CD4-positive, alpha-beta T cell treated with Interleukin-21 for 1 hour (primary cell): ENCODE results near the gene ANKRD40.

Source experiments
- DNase-seq: peaks from one replicate; pipeline ENCODE4 v3.0.0-alpha.2; 2020

Gene ANKRD40

GRCh38 chr17:50668025-50668837 is 39.5 kb downstream of the ANKRD40 start:
- DNase-seq = no peak

- DNase-seq = no peak
Measured at GRCh38 chr17:50667259-50668024, 40.3 kb downstream of the ANKRD40 start.

DNA sequence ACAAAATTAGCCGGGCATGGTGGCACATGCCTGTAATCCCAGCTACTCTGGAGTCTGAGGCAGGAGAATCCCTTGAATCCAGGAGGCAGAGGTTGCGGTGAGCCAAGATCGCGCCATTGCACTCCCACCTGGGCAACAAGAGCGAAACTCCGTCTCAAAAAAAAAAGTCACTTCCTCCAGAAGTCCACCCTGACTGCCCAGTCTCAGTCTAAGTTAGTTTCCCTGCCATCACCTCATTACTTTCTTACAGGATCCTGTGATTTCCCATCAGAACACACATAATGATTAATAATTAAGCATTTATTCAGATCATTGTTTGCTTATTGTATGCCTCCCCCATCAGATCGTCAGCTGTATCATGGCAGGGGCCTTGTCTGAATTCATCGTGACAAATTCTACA is 41.4 kb downstream of the ANKRD40 start:
- DNase-seq = no peak

DNA sequence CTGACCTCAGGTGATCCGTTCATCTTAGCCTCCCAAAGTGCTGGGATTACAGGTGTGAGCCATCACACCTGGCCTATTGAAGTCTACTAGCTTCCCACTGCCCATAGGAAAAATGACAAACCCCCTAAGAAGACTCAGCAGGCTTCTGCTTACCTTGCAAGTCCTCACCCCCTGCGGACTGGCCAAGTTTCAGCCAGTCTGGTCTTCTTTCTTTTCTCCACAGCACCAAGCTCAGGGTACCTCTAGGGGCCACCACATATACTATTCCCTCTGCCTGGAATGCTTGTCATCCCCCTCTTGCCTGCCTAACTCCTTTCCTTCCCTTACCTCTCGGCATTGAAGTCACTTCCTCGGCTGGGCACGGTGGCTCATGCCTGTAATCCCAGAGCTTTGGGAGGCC is 41.9 kb downstream of the ANKRD40 start:
- no peak for DNase-seq

DNA sequence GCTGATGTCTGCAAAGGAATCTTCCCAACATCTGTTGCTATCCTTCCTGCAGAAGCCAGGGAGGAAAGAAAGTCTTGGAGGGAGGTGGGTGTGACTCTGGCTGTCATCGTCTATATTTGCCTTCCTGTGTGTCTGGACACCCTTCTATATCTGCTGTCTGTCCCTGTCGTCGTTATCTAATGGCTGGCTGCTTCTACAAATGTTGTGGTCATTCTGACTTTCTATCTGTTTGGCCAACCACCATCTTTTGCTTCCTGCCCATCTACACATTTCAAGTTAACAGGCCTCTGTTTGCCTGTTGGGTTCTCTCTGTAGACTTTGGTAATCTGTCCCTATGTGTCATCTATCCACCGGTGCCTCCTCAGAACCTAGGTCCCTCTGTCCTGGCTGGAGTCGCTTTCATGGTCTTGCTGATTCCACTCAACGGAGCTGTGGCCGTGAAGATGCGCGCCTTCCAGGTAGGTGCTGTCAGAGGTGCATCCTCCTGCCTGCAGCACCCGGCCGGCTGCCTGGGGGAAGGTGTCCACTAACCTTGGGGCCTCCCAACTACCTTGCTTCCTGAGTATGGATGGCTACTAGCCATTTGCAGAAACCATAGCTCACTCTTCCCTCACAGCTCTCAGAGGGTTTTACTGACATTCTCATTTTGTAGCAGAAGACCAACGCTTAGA is 42.8 kb downstream of the ANKRD40 start:
- no peak for DNase-seq

DNA sequence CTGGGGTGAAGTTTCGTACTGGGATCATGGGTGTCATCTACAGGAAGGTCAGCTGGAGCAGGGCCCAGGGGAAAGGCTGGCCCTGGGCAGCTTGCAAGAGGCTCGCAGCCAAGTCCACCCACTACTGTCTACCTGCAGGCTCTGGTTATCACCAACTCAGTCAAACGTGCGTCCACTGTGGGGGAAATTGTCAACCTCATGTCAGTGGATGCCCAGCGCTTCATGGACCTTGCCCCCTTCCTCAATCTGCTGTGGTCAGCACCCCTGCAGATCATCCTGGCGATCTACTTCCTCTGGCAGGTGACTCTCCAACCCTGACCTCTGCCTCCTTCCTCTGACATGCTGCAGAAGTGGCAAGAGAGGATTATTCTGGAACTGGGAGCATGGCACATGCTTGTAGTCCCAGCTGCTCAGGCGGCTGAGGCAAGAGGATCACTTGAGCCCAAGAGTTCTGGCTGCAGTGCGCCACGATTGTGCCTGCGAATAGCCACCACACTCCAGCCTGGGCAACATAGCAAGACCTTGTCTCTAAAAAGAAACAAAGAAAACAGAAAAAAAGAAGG is 43.8 kb downstream of the ANKRD40 start:
- DNase-seq = no peak

GRCh38 chr17:50662632-50663225 is 45.0 kb downstream of the ANKRD40 start:
- DNase-seq = no peak

GRCh38 chr17:50661795-50662391 is 45.8 kb downstream of the ANKRD40 start:
- peak; percentile 4 for DNase-seq

DNA sequence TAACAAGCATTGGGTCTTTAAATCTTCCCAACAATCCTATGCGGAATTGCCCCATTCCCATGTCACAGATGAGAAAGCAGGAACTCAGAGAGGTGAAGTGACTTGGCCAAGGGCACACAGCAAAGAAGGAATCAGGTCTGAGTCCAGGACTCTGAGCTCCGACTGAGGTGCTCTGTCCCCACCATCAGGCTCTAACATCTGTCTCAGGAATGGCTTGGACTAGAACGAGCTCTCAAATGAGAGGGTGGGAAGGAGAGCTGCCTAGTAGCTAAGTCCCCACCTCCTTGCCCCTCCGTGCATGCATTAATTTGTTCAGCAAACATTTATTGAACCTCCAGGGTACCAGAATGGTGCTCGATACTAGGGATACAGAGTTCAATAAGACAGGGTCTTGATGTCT is 46.4 kb downstream of the ANKRD40 start:
- DNase-seq = no peak

DNA sequence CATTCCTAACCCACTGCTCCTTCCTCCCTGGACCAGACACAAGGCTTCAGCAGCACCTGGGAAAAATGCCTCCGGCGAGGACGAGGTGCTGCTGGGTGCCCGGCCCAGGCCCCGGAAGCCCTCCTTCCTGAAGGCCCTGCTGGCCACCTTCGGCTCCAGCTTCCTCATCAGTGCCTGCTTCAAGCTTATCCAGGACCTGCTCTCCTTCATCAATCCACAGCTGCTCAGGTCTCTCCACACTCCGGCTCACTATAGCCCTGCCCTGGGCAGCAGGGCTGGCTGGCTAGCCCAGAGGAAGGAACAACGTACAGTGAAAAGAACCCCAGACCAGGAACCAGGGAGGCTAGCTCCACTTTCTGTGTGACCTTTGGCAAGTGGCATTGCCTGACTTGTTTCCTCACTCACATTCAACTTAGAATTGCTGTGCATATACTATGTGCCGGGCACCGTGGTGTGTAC is 46.8 kb downstream of the ANKRD40 start:
- no peak for DNase-seq

DNA sequence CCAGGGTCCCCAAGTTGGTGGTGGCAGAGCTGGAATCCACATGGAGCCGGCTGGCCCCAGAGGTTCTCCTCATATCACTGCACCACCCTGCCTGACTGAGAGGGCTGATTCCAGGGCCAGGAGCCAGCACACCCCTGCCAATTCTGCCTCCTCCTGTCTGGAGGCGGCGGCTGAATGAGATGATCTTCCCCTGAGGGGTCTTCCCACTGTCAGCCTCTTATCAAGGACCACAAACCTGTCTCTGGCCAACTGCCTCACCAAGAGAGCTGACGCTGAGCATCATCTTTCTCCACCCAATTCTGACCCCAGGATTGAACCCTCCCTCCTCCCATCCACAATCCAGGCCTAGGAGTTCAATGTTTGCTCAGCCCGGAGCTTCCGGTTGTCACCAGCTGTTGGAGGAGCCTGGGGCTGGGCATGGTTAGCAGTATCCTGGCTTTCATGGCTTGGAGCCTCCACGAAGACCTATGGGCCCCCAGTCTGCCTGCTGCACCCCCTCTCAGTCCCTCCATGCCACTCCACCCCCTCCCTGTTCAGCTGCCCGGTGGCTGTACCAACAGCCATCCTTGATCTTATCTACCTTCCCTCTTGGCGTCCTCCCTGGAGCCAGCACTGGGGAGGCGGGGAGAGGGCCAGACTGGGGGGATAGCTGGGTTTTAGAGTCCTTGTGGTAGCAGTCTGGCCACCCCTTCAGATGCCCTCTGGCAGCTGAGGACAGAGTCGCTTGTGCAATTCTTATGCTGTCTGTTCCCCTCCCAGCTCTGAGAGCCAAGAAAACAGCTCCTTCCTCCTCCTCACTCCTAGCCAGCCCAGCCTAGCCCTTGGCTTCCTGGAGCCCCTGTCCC is 47.5 kb downstream of the ANKRD40 start:
- DNase-seq = no peak

DNA sequence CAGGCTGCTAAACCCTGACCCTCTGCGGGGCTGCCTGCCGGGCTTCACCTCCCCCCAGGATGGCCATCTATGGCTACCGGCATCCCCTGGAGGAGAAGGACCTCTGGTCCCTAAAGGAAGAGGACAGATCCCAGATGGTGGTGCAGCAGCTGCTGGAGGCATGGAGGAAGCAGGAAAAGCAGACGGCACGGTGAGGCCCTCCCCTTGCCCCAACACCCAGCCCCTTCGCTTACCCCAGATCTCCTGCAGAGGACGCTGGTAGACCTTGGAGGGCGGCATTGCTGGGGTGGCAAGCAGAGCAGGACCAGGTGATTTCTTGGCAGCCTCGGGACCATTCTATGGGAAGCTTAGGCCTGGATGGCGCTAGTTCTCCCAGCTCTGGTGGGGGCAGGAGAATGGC is 48.5 kb downstream of the ANKRD40 start:
- DNase-seq = no peak

DNA sequence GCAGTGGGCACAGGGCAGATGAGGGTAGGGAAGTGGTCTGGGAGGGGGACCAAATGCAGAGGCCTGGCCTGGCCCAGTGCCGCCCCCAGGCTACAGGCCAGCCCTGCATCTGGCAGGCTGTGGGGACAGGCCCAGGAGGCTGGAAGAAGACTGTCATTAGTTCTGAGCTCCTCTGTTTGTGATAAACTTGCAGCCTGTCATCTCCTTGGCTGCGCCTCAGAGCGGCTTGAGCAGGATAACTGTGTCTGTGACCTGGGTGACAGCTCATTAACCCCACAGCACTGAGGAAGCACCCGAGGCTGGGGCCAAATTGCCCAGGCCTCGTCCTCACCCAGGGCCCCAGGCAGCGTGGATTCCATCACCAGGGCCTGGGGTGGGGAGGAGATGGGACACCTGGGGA is 49.1 kb downstream of the ANKRD40 start:
- DNase-seq = no peak

- DNase-seq = no peak
Measured at GRCh38 chr17:50657627-50658026, 50.1 kb downstream of the ANKRD40 start.

DNA sequence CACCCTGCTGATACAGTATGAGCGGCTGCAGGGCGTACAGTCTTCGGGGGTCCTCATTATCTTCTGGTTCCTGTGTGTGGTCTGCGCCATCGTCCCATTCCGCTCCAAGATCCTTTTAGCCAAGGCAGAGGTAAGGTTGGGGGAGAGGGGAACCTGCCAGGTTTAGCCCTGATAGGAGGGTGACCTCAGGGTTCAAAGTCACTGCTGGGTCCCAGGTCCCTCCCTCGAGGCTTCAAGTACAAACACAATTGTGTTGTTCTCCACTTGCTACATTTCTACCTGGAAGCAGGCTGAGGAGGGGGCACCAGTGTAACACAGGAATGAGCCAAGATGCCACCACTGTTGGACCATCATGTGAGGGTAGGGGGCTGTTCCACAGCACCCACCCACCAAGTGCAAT is 50.7 kb downstream of the ANKRD40 start:
- DNase-seq = no peak

DNA sequence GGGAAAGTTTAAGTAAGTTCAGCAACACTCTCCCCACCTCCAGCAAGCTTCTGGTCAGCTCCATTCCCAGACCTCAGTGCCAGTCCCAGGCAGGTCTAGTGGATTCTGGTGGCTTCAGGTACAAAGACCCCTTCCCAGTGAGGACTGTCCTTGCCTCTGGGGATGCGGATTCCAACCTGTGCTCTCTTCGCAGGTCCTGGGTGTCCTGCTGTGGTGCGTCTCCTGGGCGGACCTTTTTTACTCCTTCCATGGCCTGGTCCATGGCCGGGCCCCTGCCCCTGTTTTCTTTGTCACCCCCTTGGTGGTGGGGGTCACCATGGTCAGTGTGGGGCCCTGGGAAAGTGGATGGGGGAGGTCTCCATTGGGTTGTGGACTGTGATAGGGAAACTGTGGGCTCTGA is 51.2 kb downstream of the ANKRD40 start:
- DNase-seq = no peak

- DNase-seq = no peak
Measured at GRCh38 chr17:50653738-50654137, 54.0 kb downstream of the ANKRD40 start.

DNA sequence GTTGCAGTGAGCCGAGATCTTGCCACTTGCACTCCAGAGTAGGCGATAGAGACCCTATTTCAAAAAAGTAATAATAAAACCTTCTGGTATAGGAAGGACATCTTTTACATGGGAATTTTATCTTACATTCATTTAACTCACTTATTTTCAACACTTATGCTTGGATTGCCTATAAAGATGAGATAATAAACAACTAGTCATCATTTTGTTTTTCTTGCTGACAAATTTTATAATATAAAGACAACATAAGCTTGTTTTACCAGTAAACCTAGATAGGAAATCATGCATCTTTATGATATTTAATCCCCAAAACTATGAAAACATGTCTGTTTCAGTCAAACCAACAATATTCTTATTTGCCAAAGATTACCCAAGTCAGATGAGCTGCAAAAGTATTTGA is 56.1 kb downstream of the ANKRD40 start:
- DNase-seq = no peak

- DNase-seq = no peak
Measured at GRCh38 chr17:50649042-50649908, 58.4 kb downstream of the ANKRD40 start.

- DNase-seq = no peak
Measured at GRCh38 chr17:50647187-50647586, 60.5 kb downstream of the ANKRD40 start.
